EL (cell line): ENCODE measurements around the gene PPP2R2C.
A peak's percentile ranks its signal among the peaks of the same experiment; 100 is the strongest.

Source experiments
- DNase-seq: peaks from one replicate; pipeline ENCODE4 v3.0.0-alpha.2; 2016

Gene PPP2R2C

DNA sequence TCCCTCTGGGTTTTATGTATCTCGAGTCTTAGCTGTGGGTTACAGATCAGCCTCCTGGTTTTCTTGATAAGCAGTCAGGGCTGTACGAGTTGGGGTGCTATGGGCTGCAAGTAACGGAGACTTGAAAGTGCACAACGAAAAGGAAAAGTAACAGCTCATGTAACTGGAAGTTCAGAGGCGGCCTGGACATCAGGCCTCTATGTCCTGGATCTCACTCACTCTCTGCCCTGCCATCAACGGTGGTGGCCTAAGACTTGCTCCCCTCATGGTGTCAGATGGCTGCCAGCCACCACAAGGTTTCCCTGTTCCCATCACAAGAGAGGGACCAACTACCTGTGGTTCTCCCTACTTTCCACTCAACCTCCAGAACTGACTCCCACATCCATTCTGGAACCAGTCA, 4.8 kb downstream of the PPP2R2C start:
- no peak for DNase-seq

DNA sequence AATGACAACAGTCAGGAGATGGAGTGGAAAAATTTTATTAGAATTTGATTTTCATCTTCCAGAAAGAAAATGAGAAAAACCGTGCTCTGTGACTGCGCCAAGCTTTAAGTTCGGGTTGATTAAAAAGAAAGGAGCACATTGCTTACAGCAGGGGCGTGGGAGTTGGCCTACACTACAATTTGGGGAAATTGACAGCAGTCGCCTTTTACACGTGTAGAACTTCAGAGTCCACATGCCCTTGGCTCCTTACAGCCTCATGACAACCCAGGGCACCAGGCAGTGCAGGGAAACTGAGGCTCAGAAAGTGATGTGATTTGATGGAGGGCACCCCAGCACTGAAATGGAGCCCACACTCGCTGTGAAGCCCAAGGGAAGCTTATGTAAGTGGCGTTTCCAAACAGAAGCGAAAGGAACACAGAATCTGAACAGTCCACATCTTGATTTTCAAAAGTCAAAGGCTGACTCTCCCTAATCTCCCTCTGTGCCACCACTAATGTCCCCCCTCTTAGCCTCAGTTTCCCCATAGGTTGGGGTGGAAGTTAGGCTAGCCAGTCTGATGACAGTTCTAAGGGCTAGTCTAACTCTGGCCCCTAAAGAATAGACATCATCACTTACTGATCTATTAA, 5.5 kb downstream of the PPP2R2C start:
- DNase-seq = no peak

DNA sequence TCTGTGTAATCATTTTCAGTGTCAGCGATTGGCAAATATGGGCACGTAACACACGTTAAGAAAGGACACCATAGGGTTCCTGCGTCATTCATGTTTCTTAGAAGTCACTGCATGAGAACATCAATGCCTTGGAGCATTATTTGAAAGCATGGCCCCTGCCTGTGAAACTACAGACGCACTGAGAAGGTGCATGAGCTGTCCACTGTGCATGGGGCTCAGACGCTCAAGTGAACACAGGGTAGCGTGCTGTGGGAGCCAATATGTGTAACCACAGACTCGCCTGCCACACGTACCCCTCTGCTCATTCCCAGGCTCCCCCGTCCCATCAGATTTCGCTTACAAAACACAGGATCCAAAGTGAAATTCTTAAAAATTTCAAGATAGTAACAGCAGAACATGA, 6.5 kb downstream of the PPP2R2C start:
- no peak for DNase-seq

DNA sequence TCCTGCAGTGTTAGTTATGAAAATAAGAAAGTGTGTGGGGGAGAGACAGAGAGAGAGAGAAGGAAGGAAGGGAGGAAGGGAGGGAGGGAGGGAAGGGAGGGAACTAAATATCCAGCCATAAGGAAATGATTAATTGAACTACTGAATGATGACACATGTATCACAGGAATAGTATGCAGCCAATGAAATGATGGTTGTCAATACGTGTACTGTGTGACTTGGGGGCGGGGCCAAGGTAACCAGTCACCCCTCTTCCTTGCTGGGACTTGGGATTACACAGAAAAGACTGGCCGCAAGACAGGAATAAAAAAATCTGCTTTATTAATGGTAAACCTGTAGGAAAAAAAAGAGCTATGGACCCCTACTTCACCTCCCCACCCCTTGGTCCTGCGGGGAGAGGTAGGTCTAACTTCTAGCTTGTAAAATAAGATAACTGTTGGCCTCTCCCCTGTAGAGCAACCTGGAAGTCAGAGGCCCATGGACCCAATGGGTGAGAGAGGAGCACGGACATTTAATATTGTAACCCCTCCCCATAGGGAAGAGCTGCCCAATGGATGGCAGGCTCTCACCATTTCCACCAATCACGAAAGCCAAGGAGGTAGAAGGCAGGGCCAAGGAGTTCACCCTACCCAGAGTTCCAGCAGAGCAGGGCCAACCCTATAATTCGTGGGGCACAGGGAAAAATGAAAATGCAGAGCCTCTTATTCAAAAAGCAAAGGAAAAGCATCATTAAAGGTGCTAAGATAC, 7.4 kb downstream of the PPP2R2C start:
- peak; percentile 11 for DNase-seq

DNA sequence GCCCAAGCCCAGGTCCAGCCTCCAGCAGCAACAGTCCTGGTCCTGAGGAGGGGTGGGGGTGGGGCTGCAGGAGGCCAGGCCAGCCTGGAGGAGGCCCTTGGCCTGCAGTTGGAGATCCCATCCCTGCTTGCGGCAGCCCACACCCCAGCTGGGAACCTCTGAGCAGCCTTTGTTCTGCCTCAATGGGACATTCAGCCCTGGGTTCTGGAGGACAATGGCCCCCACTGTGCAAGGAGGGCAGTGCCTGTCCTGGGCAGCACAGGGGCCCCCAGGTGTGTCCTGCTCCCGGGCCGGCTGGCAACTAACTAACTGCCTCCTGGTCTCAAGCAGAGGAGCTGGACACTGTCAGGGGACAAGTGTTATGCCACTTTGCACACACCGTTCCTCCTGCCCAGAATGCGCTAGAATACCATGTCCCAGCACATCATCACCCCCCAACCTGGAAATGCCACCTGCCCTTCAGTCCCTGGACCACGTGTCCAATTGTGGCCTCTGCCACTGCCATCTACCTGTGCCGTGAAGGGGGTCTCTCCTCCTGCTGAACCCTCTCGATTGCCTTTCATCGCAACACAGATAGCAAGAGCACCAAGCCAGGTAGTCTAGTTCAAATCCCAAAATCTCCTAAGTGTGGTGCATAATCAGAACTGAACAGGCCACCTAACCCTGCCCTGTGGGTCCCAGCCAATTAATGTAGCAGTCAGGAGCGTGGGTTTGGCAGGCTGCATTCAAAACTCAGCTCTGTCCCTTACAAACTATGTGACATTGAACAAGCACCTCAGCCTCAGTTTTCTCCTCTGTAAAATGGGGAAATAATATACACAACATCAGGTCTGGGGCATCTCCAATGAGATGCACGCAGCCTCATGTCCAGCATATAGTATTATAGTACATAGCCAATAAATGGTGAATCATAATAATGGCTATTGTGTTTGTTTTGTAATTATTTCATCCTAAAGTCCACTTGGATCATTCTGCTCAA, 8.8 kb downstream of the PPP2R2C start:
- DNase-seq = no peak

DNA sequence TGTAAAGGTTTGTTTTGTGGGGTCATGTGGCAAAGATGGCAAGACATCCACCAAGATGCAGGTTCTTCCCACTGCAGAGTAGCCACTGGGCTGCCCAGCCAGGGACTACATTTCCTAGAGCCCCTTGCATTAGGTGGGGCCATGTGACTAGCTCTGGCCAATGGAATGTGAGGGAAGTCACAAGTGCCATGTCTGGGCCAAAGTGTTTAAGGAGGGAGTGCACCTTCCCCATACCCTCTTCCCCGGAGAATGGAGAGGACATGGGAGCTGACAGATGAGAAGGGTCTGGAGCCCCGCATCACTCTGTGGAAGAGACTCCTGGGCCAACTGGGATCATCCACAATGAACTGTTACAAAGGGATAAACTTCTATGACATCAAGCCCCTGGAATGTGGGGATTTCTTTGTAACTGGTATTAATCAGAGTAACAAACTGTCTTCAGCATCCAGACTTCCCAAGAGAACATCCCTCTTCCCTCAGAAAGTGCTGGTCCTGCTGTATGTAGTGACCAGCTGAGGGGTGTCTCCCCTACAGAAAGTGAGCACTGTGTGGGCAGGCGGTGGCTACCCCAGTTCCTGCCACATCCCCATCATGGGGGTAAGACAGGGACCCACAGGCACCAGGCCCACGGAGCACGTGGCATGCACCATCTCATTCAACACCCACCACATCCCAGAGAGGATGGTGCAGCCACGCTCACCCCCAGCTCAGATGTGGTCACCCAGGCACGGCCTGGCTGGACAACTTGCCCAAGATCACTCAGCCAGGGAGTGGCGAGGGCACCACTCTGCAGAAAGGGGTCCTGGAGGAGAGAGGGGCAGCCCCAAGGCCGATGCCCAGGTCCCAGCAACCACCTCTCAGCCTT, 10.9 kb downstream of the PPP2R2C start:
- peak; percentile 50 for DNase-seq

DNA sequence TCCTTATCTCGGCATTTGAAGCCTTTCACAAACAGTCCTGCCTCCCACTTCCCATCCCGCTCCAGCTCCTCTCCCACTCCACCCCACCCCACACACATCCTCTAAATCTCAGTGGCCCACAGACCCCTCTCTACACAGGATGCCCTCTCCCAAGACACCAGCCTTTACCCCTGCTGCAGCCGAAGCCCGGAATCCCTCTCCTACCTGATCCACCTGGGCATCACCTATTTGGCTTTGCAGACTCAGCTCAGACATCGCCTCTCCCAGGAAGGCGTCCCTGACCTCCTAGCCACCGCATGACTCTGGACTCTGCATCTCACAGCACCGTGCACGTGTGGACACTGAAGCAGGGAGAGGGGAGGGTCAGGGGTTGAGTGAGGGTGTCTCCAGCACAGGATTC, 11.5 kb downstream of the PPP2R2C start:
- DNase-seq = no peak

DNA sequence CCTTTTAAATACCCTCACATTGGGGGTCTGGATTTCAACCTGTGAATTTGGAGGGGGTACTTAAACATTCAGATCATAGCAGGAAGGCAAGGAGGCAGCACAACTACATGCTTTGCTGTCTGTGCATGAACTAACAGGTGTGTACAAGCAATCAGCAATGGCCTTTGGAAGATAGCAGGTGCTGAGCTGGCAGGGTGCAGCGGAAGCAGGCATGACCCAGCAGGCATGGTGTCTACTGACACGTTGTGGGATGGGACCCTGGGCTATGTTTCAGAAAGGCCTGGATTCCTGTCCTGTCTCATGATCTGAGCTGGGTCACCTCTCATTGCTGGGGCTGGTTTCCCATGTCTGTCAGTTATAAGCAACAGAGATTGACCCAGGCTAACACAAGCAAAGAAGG, 13.9 kb downstream of the PPP2R2C start:
- DNase-seq = no peak

DNA sequence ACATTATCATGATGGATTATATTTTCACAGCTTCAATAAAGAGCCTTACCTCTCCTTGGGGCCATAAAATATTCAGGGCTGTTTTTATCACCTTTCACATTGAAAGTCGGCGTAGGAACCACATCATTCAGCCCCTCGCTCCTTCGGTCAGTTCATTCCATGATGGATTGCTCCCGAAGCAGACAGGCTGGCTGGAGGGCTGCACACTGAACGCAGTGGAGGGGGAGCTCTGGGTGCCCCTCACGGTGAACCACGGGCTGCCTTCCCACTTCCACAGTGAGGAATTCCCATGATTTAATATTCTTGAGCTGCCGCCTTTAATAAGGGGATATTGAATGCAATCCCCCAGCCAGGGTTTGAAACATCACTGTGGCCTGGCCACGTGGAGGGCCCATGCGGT, 16.0 kb downstream of the PPP2R2C start:
- no peak for DNase-seq

DNA sequence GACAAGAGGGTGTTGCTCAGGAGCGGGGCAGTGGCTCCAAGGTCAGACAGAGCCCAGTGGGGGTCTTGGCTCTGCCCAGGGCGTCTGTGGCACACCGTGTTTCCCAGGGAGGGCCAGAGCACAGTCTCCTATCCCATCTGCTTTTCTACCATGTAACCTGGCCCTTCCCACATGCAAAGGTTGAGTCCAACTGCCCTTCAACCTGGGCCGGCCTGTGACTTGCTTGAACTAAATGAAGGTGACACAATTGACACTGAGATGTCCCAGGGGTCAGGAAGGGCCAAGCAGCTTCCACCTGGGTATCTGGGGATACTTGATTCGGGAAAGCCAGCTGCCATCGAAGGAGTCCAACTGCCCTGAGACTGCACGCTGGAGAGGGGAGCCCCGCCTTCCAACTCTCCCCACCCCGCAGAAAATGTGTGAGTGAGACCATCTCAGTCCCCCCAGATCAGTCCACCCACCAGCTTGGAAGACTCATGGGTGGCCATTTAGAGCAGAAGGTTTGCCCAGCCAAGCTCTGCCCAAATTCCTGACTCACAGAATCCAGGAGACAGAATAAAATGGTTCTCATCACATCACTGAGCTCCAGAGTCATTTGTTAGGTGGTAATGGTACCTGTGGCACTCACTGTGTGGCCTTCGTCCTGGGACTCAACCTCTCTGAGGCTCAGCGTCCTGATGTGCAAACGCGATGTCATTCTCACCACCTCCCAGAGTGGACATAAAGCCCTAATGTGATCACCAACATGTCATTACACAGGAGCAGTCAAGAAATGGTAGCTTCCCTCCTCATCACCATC, 18.1 kb downstream of the PPP2R2C start:
- no peak for DNase-seq

DNA sequence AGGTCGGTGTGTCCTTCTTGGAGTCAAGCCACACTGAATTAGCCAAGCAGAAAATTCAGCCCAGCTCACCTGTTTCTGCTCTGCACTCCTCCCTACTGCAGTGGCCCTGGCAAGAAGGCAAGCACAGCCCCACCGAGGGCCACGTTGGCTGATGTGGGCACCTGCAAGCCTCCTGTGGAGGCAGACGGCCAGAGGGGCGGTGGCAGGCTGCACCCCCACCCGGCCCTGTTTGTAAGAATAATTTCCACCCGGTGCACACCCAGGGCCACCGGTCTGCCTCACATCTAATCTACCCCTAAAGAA, 18.8 kb downstream of the PPP2R2C start:
- DNase-seq = no peak

DNA sequence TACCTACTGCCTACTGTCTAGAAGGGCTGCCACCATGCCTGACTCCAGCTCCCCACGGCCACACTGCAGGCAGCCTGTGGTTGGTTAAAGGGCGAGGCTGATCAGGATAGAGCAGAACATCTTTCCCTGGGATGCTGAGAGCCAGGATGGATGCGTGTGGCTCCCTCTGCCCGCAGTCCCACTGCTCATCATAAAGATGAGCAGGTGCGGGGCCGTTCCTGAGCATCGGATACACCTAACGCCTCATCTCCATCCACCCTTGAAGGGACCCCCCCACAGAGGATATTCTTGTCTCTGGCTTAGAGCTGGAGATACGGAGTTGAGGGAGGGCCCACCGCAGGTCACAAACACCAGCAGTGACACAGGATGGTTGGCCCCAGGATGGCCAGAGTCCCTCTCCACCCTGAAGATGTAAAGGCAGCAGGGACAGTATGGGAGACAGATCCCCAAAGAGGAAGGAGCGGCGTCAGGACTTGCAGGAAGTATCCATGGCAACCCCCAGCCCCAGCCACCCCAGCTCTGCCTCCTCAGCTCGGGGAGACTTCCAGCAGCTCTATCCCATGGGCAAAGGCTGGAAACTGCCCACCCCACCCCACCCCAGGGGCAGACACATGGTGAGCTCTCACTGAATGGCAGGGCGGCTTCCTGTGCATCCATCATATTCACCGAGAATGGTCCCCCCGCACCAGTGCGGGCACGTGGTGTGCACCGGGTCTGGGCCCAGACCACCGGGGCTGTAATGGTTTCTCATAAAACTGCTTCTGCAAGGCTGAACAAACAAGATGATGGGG, 19.3 kb downstream of the PPP2R2C start:
- no peak for DNase-seq

DNA sequence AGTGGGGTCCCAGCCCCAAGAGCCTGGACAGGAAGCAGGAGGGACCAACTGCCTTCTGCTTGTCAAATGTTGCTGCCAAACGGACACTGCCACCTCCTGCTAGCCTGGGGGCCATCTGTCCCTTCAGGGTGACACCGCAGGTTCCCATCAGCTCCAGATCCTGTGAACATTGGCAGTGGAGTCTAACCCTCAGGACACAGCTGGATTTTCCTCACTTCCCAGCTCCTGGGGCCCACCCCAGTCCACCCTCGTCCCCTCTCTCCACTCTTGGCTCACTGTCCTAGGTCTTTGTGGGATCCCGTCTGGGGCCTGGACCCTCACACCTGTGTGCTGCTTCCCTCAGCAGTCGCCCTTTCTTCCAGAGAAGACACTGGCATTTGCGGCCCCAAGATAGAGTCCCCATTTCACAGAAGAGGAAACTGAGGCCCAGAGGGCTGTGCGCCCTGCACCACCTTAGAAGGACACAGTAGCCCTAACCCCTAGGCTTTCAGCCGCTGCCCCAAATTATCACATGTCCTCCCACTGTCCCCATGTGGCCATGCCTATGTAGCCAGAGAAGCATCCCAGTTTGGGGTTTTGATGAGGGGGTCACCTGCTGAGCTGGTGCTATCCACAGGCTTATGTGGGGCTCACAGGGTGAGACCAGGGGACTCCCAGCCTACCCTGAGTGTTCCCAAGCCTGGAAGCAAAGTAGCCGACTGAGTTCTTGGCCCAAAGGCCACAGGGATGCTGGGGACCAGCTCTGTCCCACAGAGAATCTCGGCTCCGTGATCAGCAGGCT, 20.1 kb downstream of the PPP2R2C start:
- no peak for DNase-seq

DNA sequence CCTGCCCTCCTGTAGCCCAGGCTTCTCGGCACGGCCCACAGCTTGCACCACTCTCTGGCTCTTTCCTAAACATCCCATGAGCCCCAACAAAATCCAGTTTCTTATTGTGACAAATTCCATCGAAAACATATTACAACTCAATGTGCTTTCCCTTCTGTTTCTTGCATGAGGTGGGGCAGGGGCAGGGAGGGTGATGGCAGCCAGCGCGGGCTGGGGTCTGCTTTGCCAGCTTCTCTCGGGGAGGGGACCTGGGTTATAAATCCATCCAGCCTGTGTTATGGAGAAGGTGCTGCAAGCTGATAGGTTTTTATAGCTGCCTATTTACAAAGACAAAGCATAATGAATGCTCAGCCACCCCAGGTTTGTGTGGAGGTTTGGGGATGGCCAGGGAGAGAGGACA, 21.1 kb downstream of the PPP2R2C start:
- DNase-seq = no peak

DNA sequence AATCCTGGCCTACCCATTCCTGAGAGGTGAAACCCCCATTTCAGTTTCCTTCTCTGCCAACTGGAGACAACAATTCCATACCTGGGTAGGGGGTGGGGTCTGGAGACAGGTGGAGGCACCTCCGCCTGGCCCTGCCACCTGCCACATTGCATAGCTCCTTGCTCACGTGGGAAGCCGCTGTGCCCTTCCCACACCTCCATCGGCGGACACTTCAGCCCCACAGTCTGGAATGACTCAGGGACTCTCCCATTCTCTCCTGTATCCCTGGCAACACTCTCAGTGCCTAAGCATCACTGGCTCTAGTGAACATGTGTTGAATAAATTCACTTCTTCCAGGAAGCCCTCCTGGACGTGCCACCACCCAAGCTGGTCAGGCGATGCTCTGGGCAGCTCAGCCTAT, 21.7 kb downstream of the PPP2R2C start:
- no peak for DNase-seq

DNA sequence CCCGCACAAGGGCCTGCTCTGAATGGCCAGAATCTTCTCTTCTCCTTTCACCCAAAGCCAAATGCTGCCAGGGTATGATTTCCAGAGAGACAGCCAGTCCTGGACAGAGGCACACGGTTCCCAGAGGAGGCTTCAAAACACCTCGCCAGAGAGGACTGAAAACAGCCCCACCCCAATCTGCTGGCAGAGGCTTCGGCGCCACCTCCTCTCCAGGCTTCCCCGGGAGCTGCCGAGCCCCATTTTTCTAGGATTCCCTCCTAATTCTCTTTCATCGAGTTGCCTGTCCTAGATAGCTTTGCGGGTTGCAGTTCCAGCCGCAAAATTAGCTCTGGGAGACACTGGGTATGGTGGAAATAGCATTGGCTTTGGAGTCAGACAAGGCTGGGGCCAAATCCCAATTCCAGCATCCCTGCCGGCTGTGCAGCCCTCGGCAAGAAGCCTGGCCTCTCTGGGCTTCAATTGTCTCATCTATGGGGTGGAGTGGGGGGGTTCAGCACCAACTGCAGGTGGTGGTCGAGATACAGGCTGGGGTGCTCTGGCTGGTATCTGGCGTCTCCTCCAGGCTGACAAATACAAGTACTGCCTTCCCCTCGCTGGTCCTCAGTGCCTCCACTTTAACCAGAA, 22.6 kb downstream of the PPP2R2C start:
- no peak for DNase-seq

DNA sequence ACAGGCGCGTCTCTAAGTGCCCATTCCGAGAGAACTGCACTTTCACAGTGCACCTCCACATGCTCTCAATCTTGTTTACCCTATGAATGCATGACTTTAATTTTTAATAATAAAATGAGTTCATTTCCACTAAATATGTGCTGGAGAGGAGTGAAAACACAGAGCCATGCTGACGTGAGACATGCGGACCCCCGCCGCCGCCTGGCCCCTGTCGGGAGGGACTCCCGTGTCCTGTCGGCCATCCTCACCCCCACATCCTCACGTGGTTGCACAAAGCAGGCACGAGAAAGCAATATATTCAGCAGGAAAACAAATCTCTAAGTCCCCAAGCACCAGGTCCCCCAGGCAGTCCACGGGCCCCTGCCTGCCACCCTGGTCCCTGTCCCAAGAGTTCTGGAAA, 23.1 kb downstream of the PPP2R2C start:
- no peak for DNase-seq

DNA sequence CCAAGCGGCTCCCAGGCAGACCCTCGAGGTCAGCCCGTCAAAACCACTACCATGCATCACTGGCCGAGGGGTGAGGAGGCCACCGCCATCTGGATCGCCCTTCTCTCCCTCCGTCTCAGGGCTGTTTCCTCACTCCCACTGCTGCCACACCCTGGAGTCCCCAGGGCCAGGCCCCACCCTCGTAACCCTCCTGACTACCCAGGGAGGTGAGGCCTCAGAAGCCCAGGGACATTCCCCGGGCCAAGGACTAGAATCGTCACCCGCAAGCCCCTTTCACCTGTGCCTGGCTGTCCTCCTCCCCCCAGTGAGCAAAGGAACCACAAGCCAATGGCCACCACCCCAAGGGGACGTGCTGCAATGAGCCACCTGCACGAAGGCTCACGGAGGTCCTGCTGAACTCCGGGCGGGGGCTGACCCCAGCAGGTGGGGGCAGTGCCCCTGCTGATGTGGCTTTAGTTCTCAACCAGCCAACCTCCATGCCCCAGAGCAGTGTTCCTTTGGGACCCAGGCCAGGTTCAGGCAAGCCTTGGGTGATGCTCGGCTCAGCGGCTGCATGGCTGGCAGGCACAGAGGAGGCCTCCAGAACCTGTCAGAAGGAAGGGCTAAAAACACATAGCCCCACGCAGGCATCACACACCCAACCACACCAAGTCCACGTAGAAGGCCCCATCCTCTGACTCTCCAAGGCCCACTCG, 23.8 kb downstream of the PPP2R2C start:
- no peak for DNase-seq

DNA sequence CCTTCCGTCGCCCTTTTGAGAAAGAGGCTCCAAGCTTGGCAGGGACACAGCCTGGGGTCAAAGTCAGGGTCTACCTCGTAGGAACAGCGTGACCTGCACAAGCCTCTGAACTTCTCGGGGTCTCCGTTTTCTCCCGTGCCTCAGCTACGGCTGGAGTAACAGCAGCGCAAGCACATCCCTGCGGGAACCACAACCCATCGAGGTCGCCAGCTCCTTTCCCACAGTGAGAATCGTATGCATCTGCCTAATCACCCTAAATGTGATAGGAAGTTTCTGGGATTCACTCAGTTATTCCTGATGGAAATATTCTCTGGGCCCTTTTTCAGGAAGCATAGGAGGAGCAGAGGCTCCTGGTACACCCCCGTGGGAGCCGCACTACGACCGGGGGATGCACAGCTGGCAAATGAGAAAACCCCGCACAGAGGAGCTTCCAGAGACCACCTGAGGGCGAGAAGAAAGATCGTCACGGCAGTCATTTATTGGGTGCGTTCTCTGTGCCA, 24.7 kb downstream of the PPP2R2C start:
- no peak for DNase-seq
